ENCODE results near the gene CASP8. TPM values are rescaled to one million over a fixed set of nuclear protein-coding genes. Genes with fewer than 3 reads are reported as not detected.

The CASP8 gene
- total RNA-seq, 1 experiment from 2014 or later: 33.4 TPM

DNA sequence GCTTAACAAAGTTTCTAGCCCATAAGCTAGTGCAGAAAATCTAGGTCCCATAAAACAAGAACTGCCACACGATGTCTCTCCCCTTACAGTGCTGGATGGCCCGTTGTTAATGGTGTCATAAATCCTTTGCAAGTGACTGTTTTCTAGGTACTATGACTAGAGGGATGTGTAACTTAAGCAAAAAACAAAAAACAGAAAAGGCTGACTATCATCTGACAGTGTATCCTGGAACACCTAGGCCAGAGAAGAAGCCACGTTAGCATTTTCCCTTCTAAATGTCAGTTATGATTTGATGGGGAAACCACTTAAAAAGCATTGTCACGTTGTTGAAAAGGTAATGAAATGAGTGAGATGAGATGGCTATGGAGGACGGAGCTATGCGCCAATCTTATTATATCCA, 2.4 kb downstream of the CASP8 start:
- peaks cover 8% of the 10 kb centered on the region for H3K4me1 Mint-ChIP-seq (ENCODE audit: low read depth, unreplicated experiment)
- ChIA-PET CTCF (no interaction called here), POLR2A (no interaction called here)
- no peaks in the 10 kb centered on the region for H3K27me3 Mint-ChIP-seq (ENCODE audit: insufficient read depth, unreplicated experiment)
- Histone ChIP-seq H3K36me3 (ENCODE audit: control insufficient read depth, insufficient read depth, low read length) (no peaks in the 10 kb centered on the region), H3K4me3 (ENCODE audit: low read depth, low read length) (no peak overlapping the region), H3K4me1 (peaks cover 8% of the 10 kb centered on the region), H3K27me3 (replicated peaks; ENCODE audit: control insufficient read depth, insufficient read depth, low read length) (no peaks in the 10 kb centered on the region), H3K9me3 (no peaks in the 10 kb centered on the region)
- no peak for TF ChIP-seq CTCF (IDR thresholded peaks at IDR 0.05; ENCODE audit: insufficient read depth in 1 of 2, low read depth in 1 of 2, low read length in 1 of 2, severe bottlenecking in 1 of 2, unreplicated experiment in 1 of 2)
- intact Hi-C loops (cut with micrococcal nuclease; ENCODE audit: unreplicated experiment): no loop called here
- peaks cover 15% of the 10 kb centered on the region for H3K36me3 Mint-ChIP-seq (ENCODE audit: insufficient read depth, unreplicated experiment)
- DNase-seq: no peak
- H3K27ac Mint-ChIP-seq (ENCODE audit: unreplicated experiment): no peak overlapping the region
- no peaks in the 10 kb centered on the region for H3K9me3 Mint-ChIP-seq (ENCODE audit: unreplicated experiment)
- no peak overlapping the region for H3K4me3 Mint-ChIP-seq (ENCODE audit: unreplicated experiment)
- BruUV-seq (replicated peaks): no TSS peak

- BruUV-seq (replicated peaks): no TSS peak
These were observed 3.4 kb downstream of the CASP8 start for GRCh38 chr2:201263779-201264178.

DNA sequence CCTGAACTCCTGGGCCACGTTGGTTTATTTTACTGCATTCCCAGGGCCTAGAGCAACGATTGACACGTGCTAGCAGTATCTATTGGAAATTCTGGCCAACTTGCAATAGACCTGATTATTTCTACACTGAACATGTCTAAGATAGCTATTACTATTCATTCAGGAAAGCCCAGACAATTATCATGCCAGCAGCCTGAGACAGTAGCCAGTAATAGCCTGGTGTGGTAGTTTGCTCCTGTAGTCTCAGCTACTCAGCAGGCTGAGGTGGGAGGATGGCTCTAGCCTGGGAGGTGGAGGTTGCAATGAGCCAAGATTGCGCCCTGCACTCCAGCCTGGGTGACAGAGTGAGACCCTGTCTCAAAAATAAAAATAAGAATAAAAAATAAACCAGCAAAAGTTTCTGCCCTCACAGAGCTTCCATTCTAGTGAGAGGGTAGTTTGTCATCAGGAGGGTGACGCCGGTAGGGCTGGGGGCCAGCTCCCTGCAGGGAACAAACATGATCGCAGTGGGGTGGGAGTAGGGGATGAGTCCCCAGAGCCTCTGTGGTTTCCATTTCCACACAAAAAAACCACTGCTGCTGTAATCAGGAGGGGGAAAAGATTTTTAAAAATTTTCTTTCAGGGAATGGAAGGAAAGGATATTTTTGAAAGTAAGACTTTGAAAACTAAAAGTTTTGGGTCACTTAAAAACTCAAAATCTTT, 4.3 kb downstream of the CASP8 start:
- H3K4me3 ChIP-seq (ENCODE audit: low read depth, low read length): no peak overlapping the region
- H3K4me1 Mint-ChIP-seq (ENCODE audit: low read depth, unreplicated experiment): peaks cover 8% of the 10 kb centered on the region
- H3K36me3 ChIP-seq (ENCODE audit: control insufficient read depth, insufficient read depth, low read length): no peaks in the 10 kb centered on the region
- POLR2A ChIA-PET: no interaction called here
- no peaks in the 10 kb centered on the region for H3K27me3 ChIP-seq (replicated peaks; ENCODE audit: control insufficient read depth, insufficient read depth, low read length)
- TF ChIP-seq CTCF (IDR thresholded peaks at IDR 0.05; ENCODE audit: insufficient read depth in 1 of 2, low read depth in 1 of 2, low read length in 1 of 2, severe bottlenecking in 1 of 2, unreplicated experiment in 1 of 2): no peak
- CTCF ChIA-PET: interaction anchor here (0.9 kb wide), 1 partner anchor 33 kb away, joined by 3 read pairs; no protein-coding TSS in a partner anchor
- DNase-seq: no peak
- H3K27me3 Mint-ChIP-seq (ENCODE audit: insufficient read depth, unreplicated experiment): no peaks in the 10 kb centered on the region
- H3K4me1 ChIP-seq: peaks cover 5% of the 10 kb centered on the region
- BruUV-seq (replicated peaks): no TSS peak
- intact Hi-C loops (cut with micrococcal nuclease; ENCODE audit: unreplicated experiment): no loop called here
- H3K9me3 Mint-ChIP-seq (ENCODE audit: unreplicated experiment): no peaks in the 10 kb centered on the region
- no peaks in the 10 kb centered on the region for H3K9me3 ChIP-seq
- H3K4me3 Mint-ChIP-seq (ENCODE audit: unreplicated experiment): no peak overlapping the region
- H3K27ac Mint-ChIP-seq (ENCODE audit: unreplicated experiment): no peak overlapping the region
- H3K36me3 Mint-ChIP-seq (ENCODE audit: insufficient read depth, unreplicated experiment): peaks cover 10% of the 10 kb centered on the region

More at GRCh38 chr2:201263779-201264178, 3.4 kb downstream of the CASP8 start:
- Mint-ChIP-seq H3K27me3 (ENCODE audit: insufficient read depth, unreplicated experiment) (no peaks in the 10 kb centered on the region), H3K4me3 (ENCODE audit: unreplicated experiment) (no peak overlapping the region), H3K9me3 (ENCODE audit: unreplicated experiment) (no peaks in the 10 kb centered on the region), H3K4me1 (ENCODE audit: low read depth, unreplicated experiment) (peaks cover 8% of the 10 kb centered on the region), H3K27ac (ENCODE audit: unreplicated experiment) (no peak overlapping the region), H3K36me3 (ENCODE audit: insufficient read depth, unreplicated experiment) (peaks cover 10% of the 10 kb centered on the region)
- Histone ChIP-seq H3K36me3 (ENCODE audit: control insufficient read depth, insufficient read depth, low read length) (no peaks in the 10 kb centered on the region), H3K4me3 (ENCODE audit: low read depth, low read length) (no peak overlapping the region), H3K27me3 (replicated peaks; ENCODE audit: control insufficient read depth, insufficient read depth, low read length) (no peaks in the 10 kb centered on the region), H3K9me3 (no peaks in the 10 kb centered on the region), H3K4me1 (peaks cover 7% of the 10 kb centered on the region)
- DNase-seq: no peak
- ChIA-PET CTCF (no interaction called here), POLR2A (no interaction called here)
- TF ChIP-seq CTCF (IDR thresholded peaks at IDR 0.05; ENCODE audit: insufficient read depth in 1 of 2, low read depth in 1 of 2, low read length in 1 of 2, severe bottlenecking in 1 of 2, unreplicated experiment in 1 of 2): no peak
- intact Hi-C loops (cut with micrococcal nuclease; ENCODE audit: unreplicated experiment): no loop called here

Measured in Caco-2 (cell line).